IPS DF 19.7 (cell line): ENCODE measurements around the gene PLA2G6.
"Not testable (repeated sequence)": the region's sequence is repeated elsewhere in the genome, so short reads cannot be mapped to it uniquely, and the experiment has no call there.

ENCODE experiments used
- DNase-seq: peaks from one replicate; pipeline ENCODE4 v3.0.0-alpha.2; 2013; ENCODE audit warnings: low read depth, low spot score

The PLA2G6 gene

DNA sequence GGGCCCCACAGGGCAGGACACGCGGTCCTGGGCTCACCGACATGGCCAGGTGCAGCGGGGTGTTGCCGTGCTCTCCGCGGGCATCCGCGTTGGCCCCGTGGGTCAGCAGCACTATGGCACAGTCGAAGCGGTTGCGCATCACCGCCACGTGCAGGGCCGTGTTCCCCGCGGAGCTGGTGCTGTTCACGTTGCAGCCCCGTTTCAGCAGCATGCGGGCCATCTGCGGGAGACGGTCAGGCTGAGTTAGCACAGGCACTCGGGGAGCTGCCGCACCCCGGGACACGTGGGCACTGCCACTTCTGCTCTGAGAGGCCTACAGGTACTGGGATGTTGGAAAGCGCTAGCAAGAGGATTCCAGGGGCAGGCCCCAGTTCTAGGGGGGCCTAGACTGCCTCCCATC, 48.8 kb downstream of the PLA2G6 start:
- DNase-seq = no peak

DNA sequence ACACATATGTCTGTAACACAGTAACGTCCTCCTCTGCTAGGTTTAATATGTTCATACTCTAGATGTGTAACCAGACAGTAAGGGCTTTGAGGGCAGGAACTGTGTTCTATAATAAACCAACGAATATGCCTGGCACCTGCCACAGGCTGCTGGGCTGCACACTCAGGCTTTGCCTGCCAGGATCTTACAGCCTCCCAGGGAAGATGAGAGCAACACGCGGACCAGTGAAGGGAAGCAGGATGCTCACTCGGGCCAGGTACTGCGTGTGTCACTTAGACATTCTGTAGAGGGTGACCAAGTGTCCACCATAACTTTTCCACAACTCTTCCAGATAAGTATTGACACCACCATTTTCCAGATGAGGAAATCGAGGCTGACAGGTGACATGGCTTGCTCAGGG, 49.5 kb downstream of the PLA2G6 start:
- no peak for DNase-seq

DNA sequence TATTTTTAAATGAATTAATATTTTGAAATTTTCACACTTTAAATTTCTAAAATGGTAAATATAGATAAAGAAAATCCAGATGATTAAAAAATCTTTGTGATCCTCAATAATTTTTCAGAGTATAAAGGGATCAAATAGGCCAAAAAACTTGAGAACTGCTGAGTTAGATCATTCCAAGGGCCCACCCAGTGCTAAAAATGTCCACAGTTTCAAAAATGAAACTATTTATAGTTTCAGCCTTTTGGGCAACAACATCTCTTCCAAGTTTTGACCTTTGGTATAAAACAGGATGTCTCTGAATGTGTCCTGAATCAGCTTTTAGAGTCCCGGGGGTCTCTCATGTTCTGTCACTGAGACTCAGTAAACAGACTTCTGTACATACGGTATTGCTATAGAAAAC, 50.2 kb downstream of the PLA2G6 start:
- DNase-seq = no peak

DNA sequence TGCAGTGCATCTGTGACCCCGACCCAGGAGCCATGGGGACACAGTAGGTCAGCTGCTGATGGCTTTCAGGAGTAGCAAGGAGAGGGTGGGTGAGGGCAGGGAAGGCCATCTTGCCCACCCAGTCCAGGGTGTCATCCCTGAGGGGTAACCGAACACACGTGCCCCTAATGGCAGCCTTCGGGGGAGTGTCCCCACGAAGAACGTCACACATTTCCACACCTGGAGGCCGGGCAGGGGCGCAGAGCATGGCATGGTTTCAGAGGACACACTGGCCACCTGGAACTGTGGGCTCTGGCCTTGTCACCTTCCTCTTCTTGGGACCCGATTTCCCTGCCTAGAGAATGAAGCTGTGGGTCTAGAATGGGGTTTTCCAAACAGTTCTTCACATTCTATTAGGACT, 51.8 kb downstream of the PLA2G6 start:
- DNase-seq = no peak

DNA sequence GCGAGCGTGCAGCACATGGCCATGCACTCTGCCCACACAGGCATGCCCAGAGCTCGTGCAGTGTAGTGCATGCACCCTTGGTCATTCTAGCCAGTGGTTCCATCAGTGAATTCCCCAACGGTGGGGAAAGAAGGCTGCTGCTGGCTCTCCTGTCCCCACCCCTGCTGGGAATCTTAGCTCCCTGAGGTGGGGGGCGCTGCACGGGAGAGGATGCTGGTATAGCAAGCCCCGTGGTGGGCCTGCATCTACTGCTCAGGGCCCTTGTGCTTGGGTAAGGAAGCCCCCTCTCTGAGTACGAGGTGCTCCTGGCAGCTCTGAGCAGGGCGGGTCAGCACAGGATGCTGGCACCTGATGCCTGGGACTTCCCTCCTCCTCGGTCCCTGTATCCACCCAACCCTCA, 52.6 kb downstream of the PLA2G6 start:
- no peak for DNase-seq

DNA sequence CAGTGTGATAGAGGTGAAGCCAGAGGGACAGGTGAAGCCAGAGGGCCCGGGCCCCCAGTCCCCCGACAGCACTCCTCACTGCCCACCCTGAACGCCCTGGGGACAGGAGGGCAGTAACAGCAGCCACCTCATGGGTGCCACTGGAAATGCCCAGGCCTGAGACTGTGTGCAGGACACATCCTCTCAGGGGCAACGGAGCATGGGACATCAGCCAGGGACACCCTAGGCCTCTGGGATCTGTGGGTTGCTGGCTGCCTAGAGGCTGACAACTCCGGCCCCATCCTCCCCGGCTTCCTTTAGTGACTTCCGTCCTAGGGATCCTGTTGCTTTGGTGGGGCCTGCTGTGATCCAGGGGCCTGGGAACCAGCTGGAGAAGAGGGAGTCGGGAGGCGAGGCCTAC, 53.8 kb downstream of the PLA2G6 start:
- DNase-seq = no peak

DNA sequence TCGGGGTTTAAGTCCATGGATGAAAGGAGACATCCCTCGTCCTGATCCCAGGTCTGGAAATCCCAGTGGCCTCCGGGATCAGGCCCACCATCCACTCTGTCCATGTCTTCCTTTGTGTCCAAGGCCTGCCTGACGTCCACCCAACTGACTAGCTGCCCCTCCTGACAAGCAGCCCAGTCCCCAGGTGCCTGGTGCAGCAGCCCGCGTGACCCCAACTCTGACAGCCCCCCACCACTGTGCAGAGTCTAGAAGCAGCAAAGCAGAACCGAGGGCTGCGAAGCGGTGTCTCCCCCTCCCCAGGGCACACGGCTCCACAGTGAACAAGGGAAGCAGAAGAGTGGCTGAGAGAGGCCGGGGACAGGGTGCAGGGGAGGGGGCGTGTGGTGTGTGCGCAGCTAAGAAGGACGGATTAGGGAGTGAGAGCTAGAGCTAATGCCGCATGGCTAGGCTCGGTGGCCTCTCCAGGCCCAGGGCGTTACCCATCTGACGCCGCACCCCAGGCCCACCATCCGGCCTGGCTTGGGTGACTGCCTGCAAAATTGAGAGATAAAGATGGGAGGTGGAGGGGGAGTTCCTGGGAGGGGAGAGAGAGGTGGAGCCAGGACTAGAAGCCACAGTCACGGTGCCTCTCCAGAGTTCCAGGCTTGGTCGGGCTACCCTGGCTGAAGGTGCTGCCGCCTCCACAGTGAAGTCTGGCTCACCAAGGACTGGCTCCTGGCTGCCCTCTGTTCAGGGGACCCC, 54.5 kb downstream of the PLA2G6 start:
- no peak for DNase-seq

DNA sequence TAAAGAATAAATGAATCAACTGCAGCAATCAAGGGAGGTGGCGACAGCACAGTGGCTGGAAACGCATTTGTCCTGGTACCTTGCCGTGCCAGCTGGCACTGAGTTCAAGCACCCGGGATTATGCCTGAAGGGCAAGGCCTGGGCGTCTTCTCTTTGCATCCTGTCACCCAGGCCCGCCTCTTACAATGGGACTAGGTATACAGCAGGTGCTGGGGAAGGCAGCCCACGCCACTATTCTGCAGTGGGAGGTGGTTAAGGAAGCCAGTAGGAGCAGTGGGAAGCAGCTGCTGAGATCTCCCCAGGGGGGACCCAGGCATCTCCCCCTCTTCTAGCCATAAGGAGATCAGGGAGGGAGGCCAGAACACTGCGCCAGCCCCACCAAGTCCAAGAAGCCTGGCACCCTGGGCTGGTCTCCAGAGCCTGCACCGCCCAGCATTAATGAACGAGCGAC, 55.9 kb downstream of the PLA2G6 start:
- no peak for DNase-seq

DNA sequence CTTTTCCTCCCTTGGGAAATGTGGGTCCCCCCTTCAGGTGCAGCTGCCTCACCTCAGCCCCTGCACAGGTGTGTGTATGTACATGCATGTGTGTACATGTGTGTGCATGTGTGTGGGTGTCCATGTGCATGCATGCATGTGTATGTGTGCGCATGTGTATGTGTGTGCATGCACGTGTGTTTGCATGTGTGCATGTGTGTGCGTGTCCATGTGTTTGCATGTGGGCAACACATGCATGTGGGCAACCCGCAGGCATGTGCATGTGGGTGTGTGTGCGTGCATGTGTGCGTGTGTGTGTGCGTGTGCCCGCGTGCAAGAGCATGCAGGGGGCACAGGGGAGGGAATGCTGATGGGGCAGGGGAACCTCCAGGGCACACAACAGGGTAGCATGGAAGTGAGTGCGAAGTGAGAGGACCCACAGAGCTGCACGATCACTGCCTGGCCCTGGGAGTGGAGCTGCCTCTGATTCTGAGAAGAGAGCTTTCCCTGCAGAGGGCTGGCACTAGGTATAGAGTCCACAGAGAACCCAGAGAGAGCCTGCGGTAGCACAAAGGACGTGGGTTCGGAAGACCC, 56.5 kb downstream of the PLA2G6 start:
- no peak for DNase-seq

DNA sequence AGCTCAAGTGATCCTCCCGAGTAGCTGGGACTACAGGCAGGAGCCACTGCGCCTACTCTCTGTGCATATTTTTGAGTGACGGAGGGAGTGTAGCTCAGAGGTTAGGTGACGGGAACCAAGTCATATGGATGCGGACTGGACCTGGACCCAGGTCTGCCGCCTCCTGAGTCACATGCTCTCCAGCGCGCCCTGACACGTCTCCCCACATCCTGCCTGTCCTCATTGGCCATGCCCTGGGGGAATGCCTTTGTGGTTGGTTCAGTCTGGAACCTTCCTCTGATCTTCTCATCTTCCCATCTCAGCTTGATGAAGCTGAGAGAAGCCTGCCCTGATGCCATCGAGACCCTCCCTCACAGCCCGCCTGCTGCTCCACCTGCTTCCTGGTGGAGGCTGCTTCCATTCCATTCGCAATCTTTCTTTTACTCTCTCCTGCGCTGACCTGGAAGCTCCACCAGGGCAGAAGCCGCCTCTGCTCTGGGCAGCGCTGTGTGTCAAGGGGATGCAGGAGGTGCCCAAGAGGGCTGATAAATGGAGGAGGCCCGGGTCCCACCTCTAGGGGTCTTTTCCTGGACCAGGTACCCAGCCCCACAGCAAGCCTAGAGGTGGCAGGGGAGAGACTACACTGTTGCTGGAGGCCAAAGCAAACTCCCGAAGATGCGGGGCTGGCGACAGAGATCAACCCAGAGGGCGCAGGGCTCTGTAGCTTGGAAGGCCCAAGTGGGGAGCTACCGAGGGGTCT, 57.2 kb downstream of the PLA2G6 start:
- no peak for DNase-seq

DNA sequence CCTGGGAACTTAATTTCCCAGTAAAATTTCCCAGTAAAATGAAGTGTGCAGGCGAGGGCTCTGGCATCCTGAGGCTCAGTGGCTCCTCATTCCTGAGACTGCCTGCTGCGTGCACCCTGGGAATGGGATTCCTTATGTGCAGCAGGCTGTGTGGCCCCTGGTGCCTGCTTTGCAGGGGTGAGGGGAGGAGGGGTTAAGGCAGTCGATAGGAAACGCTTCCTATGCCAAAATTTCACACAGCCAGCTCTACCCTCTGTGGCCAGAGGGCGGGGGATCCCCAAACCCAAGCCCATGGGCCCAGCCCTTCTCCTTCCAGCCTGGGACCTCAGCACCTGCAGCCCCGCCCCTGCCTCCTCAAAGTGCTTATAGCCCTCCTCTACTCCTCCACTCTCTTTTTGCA, 59.0 kb downstream of the PLA2G6 start:
- no peak for DNase-seq

DNA sequence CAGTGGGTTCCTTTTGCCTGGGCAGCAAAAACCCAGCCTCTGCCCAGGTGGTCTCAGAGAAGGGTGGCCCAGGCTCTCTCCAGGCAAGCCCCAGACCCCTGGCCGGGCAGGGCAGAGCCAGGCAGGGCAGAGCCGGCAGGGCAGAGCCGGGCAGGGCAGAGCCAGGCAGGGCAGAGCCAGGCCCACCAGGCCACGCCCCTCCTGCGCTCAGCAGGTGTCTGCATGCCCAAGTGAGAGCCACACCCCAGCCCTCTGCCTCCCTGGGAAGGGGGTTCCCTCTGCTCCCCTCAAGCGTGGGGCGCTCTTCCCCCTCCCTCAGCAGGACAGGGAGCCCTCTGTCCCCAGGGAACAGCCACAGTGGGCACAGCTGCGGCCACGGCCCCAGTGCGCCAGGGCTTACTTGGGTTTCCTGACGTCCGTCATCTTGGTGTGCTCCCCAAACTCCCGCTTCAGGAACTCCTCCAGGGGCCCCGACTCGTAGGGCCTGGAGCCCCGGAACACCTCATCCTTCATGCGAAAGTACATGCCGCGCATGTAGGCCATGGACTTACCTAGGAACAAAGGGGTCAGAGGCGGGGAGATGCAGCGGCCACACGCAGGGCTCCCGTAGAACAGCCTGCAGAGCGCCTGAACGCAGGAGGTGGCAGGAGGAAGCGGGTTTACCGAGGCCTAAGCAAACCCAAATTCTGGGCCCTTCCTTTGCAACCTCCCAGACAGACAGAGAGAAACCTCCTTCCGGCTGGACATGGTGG, 61.1 kb downstream of the PLA2G6 start:
- DNase-seq = no peak

DNA sequence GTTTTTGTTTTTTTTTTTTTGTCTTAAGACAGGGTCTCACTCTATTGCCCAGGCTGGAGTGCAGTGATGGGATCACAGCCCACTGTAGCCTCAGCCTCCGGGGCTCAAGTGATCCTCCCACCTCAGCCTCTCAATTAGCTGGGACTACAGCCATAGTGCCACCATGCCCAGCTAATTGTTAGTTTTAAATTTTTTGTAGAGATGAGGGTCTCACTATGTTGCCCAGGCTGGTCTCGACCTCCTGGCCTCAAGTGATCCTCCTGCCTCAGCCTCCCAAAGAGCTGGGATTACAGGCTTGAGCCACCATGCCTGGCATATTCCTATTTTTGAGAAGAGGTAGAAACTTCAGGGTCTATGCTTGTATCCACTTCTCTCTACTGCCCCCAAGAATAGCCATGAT, 62.9 kb downstream of the PLA2G6 start:
- DNase-seq = not testable (repeated sequence)

DNA sequence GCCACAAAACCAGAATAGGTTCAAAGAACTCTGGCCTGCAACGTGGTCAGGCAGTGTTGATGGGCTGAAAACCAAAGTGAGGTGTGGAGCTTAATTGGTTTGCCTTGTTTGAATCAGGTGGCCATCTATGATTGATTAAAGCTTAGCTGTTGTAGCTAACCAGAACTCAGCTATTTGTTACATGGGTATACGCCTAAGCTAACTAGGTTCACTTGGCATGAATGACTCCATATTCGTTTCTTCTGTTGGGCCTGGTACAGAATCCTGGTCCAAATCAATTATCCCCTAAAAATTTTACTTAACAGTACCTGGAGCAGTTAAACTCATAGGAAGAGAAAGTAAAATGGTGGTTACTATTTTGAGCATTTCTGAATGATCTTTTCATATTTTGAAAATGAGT, 63.4 kb downstream of the PLA2G6 start:
- DNase-seq = no peak

DNA sequence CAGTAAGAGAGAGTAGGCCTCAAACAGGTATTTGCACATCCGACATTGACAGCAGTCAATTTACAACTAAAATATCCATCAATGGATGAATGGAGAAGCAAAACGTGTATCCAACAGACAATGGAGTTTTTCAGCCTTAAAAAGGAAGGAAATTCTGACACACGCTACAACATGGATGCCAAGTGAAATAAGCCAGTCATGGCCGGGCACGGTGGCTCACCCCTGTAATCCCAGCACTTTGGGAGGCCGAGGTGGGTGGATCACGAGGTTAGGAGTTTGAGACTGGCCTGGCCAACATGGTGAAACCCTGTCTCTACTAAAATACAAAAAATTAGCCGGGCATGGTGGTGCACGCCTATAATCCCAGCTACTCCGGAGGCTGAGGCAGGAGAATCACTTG, 64.1 kb downstream of the PLA2G6 start:
- DNase-seq = not testable (repeated sequence)

DNA sequence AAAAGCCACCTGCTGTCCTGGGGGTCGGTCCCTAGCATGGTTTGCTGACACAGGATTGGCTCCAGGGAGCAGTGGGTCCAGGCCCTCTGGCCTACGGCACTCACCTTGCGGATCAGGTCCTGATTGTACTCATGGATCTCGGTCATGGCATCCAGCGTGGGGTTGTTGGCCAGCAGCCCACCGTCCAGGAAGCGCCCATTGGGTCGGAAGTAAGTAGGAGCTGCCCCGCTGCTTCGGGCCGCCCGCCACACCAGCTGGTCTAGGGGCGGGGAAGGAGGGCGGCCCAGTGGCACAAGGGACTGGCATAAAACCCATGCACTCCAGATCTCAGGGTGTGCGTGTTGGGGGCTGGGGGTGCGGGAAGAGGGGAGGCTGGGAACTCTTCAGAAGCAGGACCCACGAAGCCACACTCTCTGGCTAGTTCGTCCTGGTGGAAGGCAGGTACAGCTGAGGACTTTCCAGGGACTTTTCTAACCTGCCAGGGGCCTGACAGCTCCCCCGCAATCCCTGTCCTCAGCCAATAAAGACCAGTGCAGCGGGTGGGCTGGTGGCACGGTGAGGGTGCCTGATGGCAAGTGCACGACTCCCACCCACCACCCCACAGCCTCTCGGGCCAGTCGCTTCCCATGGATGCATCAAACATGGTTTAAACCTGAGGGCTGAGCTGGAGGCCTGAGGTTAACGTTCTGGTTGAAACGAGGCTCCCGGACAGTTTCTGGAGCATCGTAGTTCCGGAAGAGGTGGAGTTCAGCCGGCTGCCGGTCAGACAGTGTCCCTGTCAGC, 66.0 kb downstream of the PLA2G6 start:
- DNase-seq = no peak

DNA sequence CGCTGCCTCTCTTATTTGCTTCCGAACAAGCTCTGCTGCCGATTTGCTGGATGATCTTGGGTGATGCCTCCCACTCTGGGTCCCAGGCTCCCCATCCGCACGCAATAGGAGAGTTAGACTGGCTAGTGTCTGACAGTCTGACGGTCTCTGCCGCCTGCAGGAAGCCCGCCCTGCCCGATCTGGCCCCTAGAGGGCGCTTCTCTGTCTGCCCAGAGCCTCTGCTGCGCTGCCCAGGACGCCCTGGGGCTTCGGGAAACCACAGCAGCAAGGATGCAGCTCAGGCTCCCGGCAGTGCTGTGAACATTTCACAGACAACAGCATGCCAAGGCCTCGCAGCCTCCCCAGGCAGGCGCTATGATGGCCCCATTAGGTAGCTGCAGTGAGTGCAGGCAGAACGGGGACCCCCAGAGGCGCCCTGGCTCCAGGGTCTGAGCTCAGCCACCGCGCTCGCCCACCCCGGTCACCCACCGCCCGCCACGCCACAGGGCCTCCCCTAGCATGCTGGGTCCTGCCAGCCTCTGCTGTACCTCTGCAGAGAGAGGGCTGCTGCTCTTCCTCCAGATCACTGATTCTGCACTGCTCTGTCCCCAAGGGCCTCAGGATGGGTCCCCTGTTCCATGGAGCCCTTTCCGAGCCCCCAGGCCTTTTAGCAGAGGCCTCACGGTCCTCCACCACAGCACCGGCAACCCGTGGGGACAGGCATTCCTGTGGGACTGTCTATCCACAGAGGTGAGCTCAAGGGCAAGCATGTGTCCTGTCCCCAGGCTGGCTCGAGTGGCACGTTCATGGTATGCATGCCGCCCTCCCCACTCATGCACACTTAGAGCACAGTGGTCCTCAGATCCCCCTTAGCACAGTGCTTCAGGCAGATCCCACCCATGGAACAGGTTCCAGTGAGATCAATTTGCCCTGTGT, 66.9 kb downstream of the PLA2G6 start:
- DNase-seq = no peak

DNA sequence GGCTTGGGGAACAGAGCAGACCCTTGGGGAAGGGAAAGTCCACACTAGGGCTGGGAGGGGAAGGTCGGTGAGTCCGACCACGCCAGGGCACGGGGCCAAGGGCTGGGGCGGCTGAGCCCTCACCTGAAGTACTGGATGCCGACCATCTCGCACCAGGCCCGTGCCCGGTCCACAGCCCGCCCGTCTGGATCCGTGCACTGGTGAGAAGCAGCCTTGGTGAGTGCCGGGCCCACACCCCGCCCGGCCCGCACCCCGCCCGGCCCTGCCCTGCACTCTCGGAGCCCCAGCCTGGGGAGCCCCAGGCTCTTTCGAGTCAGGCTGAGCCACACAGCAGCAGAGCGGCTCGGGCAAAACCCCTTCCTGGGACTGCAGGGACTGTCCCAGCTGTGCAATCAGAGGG, 69.2 kb downstream of the PLA2G6 start:
- DNase-seq = no peak

DNA sequence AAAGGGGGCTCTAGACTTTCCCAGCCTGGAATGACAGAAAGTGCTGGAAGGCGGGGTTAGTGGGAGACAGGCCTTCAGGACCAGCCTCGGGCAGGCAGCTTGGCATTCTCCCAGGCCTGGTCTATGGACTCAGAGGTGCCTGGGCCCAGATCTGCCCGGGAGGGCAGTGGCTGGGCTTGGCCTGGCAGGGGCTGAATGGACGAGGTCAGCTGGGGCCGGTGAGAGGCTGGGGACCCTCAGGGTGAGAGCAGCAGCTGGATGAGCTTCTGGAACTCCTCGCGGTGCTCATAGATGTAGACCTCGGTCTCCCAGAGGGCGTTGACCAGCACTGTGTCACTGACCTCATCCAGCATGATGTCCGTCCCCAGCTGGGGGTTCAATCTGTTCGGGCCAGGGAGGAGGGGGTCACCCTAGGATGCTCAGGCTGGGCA, 69.7 kb downstream of the PLA2G6 start:
- no peak for DNase-seq
